Hindlimb muscle (tissue), 1 donor: ENCODE measurements around the gene DALRD3. TPM values are rescaled to one million over a fixed set of nuclear protein-coding genes. Genes with fewer than 3 reads are reported as not detected.
"Not testable (repeated sequence)": the region's sequence is repeated elsewhere in the genome, so short reads cannot be mapped to it uniquely, and the experiment has no call there.

ENCODE experiments used
- DNase-seq: peaks from one replicate; pipeline ENCODE4 v3.0.0-alpha.2; 2013
- polyA plus RNA-seq: library from polyadenylated mRNA; unstranded; fragments of 120-200 nt; gene quantifications from one replicate; pipeline ENCODE4 v1.2.1, GENCODE V29; 2013; ENCODE audit not compliant: insufficient read length

Gene DALRD3
- polyA plus RNA-seq, 1 donor, result 32.8 TPM

DNA sequence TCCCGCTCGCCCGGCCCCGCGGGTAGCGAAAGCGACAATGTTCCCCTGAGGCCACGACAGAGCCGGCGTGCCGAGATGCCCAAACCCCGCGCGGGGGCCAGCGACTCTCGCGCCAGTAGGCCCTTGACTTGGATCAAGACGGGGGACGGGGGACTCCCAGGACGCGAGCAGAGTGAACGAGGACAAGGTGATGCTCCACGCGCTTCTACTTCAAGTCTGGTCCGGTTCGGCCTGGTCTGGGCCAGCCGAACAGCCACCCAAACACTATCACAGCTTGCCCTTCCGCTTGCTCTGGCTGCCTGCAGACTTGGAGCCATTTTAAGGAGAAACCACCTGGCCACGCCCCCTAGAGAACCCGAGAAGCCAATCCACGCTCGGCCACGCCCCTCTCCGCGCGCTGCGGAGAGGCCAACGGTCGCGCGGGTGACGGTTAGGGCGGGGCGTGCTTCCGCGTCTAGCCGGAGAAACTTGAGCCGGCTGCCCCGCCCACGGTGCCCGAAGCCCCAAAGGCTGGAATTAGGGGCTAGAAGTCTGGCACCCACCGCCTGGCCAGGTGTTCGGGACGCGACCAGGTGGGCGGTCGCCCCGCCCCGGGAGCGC is 2.9 kb upstream of the DALRD3 start:
- peak; percentile 99 for DNase-seq

DNA sequence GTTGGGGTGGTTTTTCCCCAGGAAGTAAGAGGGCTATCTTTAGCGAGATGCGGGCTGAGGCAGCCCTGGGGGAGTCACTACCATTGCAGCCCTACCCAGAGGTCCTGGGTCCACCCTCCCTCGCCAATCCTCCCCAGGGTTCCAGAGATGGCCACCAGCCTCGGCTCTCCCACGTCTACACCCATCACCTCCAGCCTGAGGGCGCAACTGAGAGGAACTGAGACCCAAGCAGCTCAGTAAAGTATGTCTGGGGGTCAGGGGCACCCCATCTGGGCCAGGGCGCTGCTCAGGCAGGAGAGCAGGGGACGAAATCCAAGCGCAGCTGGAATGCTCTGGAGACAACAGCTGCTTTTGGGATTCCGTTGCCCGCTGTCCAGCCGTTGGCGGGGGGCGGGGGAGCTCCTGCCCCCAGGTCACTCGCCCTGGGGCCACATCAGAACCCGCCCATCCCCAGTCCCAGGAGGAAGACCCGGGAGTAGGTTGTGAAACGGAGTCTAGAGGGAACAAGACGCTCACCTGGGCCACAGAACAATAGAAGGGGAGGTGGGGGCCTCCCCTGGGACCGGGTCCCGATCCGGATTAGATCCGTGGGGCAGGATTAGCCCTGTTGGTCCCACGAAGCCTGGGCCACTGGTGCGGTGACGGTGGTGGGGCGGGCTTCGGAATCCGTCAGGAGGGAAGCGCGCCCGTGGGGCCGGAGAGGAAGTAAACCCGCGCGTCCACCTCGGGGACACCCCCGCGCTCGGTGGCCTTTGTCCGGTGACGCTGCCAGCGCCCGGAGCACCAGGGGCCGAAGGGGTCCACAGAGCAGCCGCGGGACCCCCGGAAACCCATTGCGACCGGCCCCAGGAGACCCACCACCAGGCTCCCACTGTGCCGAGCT is 2.2 kb upstream of the DALRD3 start:
- DNase-seq, result peak; percentile 38

DNA sequence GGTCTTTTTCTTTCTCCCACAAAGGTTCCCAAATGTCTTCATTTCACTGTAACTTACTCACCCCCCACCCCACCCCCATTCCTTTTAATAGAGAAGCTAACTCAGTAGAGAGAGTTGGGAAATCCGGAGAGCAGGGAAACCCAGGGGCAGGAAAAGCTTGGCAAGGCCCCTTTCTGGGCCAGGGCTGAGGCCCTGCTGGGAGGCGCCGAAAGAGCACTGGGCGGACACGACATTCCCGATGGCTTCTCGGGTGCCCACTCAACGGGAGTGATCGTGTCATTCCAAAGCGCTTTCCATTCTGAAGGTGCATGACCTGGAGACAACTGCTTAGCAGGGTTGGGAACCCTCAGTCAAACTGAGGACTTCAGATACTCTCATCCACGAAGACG is 1.6 kb upstream of the DALRD3 start:
- DNase-seq, result no peak

DNA sequence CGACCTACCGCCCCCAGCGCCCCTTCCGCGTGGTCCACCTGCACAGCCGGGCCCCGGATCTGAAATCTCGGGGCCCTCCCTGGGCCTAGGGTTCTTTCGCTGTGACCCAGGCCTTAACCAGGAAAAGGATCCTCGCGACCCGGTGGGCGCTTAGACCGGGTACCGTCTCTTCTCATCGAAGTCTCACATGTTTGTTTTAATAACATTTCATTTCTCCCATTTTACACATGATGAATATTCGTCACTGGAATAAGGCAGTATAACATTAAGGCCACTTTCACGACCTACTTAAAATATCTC is 277 bp upstream of the DALRD3 start:
- DNase-seq, result no peak

DNA sequence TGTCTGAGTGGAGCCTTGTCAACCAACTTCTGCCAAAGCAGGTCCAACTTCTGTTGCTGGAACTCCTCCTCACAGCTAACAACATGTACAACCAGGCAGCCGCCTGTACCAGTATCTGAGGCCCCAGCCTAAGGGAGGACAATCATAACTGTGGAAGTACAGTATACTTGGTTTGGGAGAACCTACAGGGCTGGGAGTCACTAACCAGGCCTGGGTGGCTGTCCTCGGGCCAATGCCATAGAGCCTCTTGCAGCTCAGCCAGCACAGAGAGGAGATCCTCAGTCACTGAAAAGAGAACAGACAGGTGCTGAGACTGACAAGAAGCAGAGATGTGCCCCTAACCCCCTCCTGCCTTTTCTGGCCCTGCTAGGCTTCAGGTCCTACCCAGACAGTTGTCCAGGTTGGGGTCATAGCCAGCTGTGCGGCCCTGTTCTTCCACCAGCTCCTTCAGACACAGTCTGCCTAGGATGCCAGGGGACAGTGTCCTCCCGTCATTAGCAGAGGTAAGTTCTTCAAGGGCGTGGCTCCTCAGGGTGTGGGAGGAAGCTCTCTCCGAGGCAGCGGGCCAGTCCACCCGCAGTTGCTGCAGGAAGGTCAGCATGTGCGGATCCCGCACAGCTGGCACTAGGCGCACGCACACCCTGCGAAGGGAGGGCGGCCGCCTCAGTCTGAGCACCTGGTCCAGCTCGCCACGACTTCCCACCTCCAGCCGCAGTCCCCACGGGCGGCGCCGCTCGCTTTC is 980 bp downstream of the DALRD3 start:
- no peak for DNase-seq

DNA sequence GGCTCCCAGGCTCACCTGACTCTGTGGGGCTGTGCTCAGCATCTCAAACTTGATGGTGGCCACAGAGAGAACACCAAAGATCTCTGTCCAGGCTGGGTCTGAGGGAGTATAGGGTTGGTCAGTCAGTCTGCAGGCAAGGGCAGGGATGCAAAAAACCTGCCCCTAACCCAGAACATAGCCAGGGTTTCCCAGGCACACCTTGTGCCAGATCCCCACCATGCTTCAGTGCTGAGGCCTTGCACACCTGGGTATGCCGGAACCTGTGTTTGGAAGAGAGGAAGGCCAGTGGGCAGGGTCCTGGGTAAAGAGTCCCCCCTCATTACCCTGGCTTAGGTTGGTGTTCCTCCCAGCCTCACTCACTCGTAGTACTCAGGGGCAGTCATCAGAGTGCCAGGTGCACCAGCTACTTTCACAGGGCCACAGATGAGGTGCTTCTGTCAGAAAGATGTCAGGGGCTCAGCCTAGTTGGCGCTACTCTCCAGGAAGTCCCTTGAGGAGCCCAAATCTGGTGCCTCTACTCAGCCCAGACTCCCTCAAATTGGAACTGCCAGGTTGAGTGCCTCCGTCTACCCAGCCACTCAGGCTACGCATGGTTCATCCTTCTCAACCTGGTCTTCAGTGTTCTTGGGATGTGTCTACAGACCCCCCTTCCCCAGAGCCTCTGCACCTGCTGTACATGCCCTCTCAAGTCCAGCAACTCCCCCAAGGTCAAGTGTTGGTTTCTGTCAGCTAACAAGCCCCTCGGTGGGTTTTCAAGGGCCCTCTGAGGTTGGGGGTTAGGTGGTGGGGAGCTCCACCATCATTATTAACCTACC is 1.8 kb downstream of the DALRD3 start:
- DNase-seq, result no peak

DNA sequence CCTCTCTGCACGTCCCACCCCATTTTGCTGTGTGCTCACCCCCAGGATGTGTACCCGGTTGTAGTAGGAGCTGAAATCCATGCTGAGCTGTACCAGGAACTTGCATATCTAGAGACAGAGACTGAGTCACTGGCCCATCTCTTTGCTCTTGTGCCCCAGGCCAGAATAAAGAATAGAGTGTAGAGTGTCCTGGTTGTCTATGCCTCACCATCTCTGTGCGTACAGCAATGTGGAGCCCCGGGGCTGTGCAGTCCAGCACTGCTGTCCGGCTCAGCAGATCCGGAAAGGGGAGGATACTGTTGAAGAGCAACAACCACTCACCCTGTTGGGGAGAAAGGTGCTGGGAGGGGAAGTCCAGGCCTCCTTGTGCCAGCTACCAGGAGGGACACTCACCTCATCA is 2.6 kb downstream of the DALRD3 start:
- DNase-seq, result no peak

DNA sequence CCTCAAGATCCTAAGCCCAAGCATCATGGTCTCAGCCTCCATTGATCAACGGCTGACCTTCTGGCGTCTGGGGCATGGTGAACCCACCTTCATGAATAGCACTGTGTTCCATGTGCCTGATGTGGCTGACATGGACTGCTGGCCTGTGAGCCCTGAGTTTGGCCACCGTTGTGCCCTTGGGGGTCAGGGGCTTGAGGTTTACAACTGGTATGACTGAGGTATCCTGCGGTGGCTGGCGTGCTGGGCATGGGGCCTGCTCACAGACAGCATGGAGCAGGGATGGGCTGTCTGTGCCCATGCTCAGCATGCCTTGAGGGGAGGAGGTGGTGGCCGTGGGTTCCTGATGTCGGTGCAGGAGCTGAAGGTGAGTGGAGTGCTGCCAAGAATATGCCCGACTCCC is 3.3 kb downstream of the DALRD3 start:
- no peak for DNase-seq

DNA sequence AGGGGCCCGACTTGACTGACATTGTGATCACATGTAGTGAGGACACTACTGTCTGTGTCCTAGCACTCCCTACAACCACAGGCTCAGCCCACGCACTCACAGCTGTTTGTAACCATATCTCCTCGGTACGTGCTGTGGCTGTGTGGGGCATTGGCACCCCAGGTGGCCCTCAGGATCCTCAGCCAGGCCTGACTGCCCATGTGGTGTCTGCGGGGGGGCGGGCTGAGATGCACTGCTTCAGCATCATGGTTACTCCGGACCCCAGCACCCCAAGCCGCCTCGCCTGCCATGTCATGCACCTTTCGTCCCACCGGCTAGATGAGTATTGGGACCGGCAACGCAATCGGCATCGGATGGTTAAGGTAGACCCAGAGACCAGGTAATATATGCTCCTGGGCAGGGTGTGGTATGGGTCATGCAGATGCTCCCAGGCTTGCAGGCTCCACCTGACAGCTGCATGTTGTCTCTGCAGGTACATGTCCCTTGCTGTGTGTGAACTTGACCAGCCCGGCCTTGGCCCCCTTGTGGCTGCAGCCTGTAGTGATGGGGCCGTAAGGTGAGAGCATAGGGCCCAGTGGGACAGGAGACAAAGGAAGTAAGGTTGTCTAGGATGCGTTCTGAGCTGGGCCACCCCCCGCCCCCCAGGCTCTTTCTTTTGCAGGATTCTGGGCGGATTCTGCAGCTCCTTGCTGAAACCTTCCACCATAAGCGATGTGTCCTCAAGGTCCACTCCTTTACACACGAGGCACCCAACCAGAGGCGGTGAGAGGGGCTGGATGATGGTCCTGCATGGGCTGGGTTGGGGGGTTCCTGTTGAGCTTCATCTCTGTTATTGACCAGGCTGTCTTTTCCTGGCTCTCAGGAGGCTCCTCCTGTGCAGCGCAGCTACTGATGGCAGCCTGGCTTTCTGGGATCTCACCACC is 4.4 kb downstream of the DALRD3 start:
- no peak for DNase-seq

DNA sequence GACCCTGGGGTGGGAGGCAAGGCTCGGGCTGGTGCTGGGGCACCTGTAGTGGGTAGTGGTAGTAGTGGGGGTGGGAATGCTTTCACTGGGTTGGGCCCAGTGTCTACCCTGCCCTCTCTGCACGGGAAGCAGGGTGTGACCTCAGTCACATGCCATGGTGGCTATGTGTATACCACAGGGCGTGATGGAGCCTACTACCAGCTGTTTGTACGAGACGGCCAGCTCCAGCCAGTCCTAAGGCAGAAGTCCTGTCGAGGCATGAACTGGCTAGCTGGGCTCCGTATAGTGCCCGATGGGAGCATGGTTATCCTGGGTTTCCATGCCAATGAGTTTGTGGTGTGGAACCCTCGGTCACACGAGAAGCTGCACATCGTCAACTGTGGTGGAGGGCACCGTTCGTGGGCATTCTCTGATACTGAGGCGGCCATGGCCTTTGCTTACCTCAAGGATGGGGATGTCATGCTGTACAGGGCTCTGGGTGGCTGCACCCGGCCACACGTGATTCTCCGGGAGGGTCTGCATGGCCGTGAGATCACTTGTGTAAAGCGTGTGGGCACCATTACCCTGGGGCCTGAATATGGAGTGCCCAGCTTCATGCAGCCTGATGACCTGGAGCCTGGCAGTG is 5.2 kb downstream of the DALRD3 start:
- DNase-seq, result no peak

DNA sequence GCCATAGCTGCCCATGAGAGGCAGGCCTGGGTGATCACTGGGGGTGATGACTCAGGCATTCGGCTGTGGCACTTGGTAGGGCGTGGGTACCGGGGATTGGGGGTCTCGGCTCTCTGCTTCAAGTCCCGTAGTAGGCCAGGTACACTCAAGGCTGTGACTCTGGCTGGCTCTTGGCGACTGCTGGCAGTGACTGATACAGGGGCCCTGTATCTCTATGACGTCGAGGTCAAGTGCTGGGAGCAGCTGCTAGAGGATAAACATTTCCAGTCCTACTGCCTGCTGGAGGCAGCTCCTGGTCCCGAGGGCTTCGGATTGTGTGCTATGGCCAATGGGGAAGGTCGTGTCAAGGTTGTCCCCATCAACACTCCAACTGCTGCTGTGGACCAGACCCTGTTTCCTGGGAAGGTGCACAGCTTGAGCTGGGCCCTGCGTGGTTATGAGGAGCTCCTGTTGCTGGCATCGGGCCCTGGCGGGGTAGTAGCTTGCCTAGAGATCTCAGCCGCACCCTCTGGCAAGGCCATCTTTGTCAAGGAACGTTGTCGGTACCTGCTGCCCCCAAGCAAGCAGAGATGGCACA is 5.9 kb downstream of the DALRD3 start:
- DNase-seq, result no peak

DNA sequence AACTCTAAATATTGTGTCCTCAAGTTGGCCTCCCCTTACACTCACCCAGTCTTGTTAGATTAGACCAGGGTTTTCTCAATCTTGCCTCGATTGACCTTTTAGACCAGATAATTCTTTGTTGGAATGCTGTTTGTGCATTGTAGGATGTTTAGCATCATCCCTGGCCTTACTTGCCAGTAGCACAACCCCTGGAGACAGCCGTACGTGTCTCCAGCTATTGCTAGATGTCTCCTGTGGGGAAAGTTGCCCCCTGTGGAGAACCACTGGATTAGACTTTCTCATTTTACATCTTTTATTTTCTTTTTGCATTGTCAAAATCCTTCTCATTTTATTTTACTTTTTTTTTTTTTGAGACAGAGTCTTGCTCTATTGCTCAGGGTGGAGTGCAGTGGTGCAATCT is 9.0 kb downstream of the DALRD3 start:
- no peak for DNase-seq

DNA sequence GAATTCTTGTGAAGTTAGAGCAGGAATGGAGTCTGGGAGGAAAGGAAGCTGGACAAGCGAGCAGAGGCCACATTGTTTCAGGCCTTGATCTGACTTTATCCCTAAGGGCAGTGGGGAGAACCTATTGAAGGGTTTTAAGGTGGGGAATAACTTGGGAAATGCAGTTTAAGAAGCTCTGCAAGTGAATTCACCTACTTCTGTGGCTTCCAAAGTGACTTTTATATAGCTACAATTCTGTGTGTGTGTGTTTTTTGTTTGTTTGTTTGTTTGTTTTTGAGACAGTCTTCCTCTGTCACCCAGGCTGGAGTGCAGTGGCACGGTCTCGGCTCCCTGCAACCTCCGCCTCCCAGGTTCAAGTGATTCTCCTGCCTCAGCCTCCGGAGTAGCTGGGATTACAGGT is 9.8 kb downstream of the DALRD3 start:
- not testable (repeated sequence) for DNase-seq

DNA sequence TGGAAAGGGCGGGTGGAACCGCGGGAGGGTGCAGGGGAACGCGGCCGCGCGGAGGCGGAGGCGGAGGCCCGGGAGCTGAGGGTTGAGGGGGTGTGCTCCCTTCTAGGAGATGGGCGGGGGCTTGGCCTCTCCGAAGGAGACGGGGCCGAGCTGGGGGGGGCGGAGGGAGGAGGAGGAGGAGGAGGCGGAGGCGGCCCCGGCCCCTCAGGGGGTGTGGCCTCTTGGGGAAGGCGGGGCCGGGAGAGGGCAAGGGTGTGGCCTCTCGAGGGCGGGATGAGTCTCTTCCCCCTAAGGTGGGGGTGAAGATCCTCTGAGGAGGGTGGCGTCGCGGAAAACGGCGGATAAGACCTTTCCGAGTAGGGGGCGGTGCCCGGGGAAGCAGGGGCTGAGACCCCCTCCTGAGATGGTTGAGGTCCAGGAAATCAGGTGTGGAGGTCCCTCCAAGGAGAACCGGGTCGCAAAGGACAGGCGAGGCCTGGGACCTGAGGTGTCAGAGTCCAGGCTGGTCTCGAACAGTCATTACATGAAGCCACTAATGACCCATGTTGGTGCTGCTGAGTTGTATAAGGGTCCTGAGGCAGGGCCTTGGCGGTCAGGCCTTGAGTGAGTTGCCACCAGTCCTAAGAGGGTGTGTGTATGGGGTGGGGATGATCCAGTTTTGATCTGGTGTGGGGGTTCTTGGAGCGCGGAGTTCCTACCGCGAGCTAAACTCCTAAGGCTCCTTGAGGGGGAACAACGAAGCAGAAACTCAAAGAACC is 10.4 kb downstream of the DALRD3 start:
- peak; percentile 89 for DNase-seq

DNA sequence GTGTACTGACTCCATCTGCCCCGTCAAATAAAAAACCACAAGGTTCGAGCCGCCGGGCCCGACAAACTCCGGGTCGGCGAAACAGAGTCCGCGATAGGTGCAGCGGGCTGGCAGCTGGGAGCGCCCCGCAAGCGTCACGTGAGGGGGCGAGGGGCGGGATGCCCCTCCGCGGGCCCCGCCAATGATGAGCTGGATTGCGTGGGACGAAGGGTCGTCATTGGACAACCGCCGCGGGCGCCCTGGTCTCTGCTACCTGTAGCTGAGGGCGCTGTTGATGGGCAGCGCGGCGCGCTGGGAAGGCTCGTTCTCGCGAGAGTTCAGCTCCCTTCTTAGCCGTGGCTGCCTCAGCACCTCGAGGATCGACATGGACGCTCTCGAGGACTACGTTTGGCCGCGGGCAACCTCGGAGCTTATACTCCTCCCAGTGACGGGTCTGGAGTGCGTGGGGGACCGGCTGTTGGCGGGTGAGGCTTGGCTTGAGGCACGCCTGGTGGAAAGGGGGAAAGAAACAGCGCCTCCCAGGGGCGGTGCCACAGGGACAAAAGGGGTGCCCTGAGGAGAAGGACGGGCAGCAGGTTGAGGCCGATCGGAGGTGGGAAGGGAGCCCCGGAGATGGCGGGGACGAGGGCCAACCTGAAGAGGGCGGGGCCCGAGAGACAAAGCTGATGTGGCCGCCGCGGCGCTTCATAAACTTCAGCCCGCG is 11.2 kb downstream of the DALRD3 start, which contains the start of gene WDR6:
Gene WDR6 (plus strand): TSS at position 324 of the 703 bp plus-strand sequence. CDS start 41 bp downstream, at position 365.
- peak; percentile 94 for DNase-seq

DNA sequence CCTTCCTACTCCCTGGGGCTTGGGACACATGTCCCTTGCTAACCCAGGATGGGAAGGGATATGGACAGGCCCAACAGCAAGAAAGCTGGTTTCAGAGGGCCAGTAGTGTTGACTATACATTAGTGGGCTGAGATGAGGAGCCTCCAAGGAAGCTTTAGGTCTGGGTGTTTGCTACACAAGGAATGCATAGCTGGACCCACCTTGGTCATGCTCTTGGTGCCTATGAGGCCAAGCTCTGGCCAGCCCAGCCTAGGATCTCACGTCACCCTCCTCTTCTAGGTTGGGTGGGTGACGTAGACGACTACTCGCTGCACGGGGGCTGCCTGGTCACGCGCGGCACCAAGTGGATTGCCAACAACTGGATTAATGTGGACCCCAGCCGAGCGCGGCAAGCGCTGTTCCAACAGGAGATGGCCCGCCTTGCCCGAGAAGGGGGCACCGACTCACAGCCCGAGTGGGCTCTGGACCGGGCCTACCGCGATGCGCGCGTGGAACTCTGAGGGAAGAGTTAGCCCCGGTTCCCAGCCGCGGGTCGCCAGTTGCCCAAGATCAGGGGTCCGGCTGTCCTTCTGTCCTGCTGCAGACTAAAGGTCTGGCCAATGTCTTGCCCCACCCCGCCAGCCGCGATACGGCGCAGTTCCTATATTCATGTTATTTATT is 11.8 kb downstream of the DALRD3 start:
- DNase-seq, result peak; percentile 46

DNA sequence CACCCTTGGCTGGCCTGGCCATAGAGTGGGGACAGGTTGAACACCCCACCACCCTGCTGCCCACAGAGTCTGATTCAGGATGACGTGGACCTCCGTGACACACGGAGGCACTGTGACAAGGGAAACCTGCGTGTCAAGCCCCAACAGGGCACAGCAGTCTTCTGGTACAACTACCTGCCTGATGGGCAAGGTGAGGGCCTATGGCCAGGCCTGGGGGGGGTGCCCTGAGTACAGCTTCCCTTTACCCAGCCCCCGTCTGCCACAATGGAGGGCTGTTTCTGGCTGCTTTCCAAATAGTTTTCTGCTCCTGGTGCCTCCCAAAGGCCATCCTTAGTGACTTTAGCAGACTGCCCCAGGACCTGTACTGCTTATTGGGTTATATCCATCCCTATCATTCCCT is 12.4 kb downstream of the DALRD3 start:
- no peak for DNase-seq

DNA sequence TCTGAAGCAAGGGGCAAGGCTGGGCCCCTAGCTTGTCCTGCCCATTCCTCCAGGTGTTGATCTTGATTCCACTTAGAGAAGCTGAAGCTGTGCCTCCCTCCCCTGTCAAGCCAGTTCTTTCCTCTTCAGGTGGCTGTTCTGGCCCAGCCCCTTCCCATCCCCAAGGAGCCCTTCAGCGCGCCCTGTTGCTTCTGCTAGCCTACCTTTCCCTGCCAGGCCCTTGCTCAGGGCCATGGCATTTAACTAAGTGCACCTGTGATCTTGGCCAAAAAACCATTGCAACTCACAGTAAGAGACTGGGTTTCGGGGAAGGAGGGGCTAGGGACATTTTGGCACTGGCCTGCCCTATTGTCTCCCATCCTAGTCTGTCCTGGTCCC is 13.1 kb downstream of the DALRD3 start:
- DNase-seq, result no peak
